Measurements from ENCODE around the gene UBA3.

UBA3 gene

GRCh38 chr3:69066121-69066520 lies 14.0 kb downstream of the UBA3 start:
- H3K4me1 ChIP-seq (ENCODE audit: control insufficient read depth, low read length): no peaks in the 10 kb centered on the region
- no peaks in the 10 kb centered on the region for H3K79me2 ChIP-seq (ENCODE audit: control insufficient read depth, low read length)
- H3K36me3 ChIP-seq (ENCODE audit: control insufficient read depth, low read length): peaks cover 55% of the 10 kb centered on the region
- no peak overlapping the region for H3K4me2 ChIP-seq (ENCODE audit: low read length)
- no peaks in the 10 kb centered on the region for H3K9me2 ChIP-seq (replicated peaks; ENCODE audit: control insufficient read depth, low read length)
- no peaks in the 10 kb centered on the region for H3K27me3 ChIP-seq (ENCODE audit: control insufficient read depth, low read length)
- H3K27ac ChIP-seq (ENCODE audit: low read depth, low read length): no peak overlapping the region
- H3K4me3 ChIP-seq (ENCODE audit: low read length): no peak overlapping the region
- TF ChIP-seq EZH2phosphoT487 (IDR thresholded peaks at IDR 0.05; ENCODE audit: borderline replicate concordance, low read length) (no peak), CTCF (IDR thresholded peaks at IDR 0.05; ENCODE audit: low read depth, low read length, poor library complexity, severe bottlenecking) (no peak)
- H4K20me1 ChIP-seq (ENCODE audit: control insufficient read depth, insufficient read depth, low read depth, low read length): no peaks in the 10 kb centered on the region
- H3F3A ChIP-seq (ENCODE audit: control insufficient read depth, insufficient read depth): no peaks in the 10 kb centered on the region
- no peaks in the 10 kb centered on the region for H3K9me3 ChIP-seq (ENCODE audit: control insufficient read depth, insufficient read depth, low read length)

DNA sequence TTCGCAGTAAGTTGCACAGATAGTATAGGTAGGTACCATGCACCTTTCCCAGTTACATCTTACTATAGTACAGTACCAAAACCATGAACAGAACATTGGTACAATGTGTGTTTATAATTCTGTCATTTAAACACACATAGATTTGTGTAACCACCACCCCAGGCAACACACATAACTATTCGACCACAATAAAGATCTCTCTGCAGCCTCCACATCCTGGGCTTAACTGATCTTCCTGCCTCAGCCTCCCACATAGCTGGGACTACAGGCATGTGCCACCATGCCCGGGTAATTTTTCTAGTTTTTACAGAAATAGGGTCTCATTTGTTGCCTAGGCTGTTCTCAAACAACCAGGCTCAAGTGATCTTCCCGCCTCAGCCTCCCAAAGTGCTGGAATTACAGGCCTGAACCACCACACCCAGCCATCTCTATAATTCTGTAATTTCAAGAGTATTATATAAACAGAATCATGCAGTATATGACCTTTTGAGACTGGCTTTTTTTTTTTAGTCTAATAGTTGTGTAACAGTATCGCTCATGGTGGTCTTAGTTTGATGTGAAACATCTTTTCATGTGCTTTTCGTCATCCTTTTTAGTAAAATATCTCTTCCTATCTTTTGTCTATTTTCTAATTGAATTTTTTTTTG lies 14.7 kb downstream of the UBA3 start:
- Histone ChIP-seq H3K9me2 (replicated peaks; ENCODE audit: control insufficient read depth, low read length) (no peaks in the 10 kb centered on the region), H3K27me3 (ENCODE audit: control insufficient read depth, low read length) (no peaks in the 10 kb centered on the region), H3K4me2 (ENCODE audit: low read length) (no peak overlapping the region), H3K4me1 (ENCODE audit: control insufficient read depth, low read length) (no peaks in the 10 kb centered on the region), H3K79me2 (ENCODE audit: control insufficient read depth, low read length) (no peaks in the 10 kb centered on the region), H3F3A (ENCODE audit: control insufficient read depth, insufficient read depth) (no peaks in the 10 kb centered on the region), H3K9me3 (ENCODE audit: control insufficient read depth, insufficient read depth, low read length) (no peaks in the 10 kb centered on the region), H4K20me1 (ENCODE audit: control insufficient read depth, insufficient read depth, low read depth, low read length) (no peaks in the 10 kb centered on the region), H3K4me3 (ENCODE audit: low read length) (no peak overlapping the region), H3K27ac (ENCODE audit: low read depth, low read length) (no peak overlapping the region), H3K36me3 (ENCODE audit: control insufficient read depth, low read length) (peaks cover 55% of the 10 kb centered on the region)
- TF ChIP-seq CTCF (IDR thresholded peaks at IDR 0.05; ENCODE audit: low read depth, low read length, poor library complexity, severe bottlenecking): no peak
- TF ChIP-seq EZH2phosphoT487 (IDR thresholded peaks at IDR 0.05; ENCODE audit: borderline replicate concordance, low read length): no peak

DNA sequence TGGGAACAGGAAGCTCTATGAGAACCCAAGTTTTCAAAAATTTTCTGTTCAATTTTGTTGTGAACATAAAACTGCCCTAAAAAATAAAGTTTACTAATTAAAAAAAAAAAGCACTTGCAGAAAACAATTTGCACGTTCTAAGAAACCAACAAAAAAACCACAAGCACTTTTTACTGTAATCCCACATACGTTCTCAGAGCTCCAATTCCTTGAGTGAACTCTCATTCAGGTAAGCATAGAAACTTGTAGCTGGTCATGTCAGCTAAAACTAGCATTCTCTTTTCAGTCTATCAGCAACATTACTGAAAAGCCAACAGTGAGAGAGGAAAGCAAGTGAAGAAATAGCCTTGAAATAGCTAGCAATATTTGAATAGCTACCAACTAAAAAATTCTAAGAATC lies 16.5 kb downstream of the UBA3 start:
- no peak for TF ChIP-seq CTCF (IDR thresholded peaks at IDR 0.05; ENCODE audit: low read depth, low read length, poor library complexity, severe bottlenecking)
- TF ChIP-seq EZH2phosphoT487 (IDR thresholded peaks at IDR 0.05; ENCODE audit: borderline replicate concordance, low read length): no peak
- Histone ChIP-seq H3F3A (ENCODE audit: control insufficient read depth, insufficient read depth) (no peaks in the 10 kb centered on the region; the same call in 1 of the 2 replicates), H3K4me3 (ENCODE audit: low read length) (no peak overlapping the region), H3K9me3 (ENCODE audit: control insufficient read depth, insufficient read depth, low read length) (no peaks in the 10 kb centered on the region), H3K36me3 (ENCODE audit: control insufficient read depth, low read length) (peaks cover 60% of the 10 kb centered on the region), H3K4me2 (ENCODE audit: low read length) (no peak overlapping the region), H3K27ac (ENCODE audit: low read depth, low read length) (no peak overlapping the region), H4K20me1 (ENCODE audit: control insufficient read depth, insufficient read depth, low read depth, low read length) (no peaks in the 10 kb centered on the region), H3K4me1 (ENCODE audit: control insufficient read depth, low read length) (peaks cover 12% of the 10 kb centered on the region), H3K9me2 (replicated peaks; ENCODE audit: control insufficient read depth, low read length) (no peaks in the 10 kb centered on the region), H3K79me2 (ENCODE audit: control insufficient read depth, low read length) (no peaks in the 10 kb centered on the region), H3K27me3 (ENCODE audit: control insufficient read depth, low read length) (no peaks in the 10 kb centered on the region)
